ENCODE results near the gene APOBEC3G.
A peak's percentile ranks its signal among the peaks of the same experiment; 100 is the strongest.

Gene APOBEC3G

DNA sequence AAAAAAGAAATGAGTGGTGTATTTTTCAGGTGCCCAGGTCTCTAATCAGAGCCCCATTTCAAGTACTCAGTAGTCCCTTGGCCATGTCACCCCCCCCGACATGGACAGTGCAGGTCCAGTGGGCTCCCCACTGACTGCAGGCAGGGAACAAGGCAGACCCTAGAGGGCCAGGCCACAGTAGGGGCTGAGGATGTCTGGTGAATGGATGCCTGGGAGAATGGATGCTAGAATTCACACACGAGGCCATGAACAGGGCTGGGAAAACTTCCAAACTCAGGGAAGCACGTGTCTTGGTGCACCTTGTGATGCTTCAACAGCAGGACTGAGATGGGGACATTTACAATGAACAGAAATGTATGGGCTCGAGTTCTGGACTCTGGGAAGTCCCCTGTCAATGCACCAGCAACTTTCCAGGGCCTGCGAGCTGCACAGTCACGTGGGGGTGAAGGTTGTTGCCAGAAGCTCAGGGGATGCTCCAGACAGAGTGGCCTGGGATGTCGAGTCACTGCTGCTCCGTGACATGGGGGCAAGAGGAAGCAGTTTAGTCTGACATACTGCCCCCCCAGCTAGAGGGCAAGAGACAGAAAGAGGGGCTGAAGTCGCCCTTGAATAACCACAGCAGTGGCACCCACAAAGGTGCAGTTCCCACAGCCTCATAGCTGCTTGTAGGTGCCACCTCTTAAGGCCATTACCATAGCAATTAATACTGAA, 3.1 kb downstream of the APOBEC3G start:
- Histone ChIP-seq H3K23ac (ENCODE audit: low read depth, low read length, poor library complexity) (no peak overlapping the region), H3K14ac (ENCODE audit: low read length) (no peak overlapping the region), H3K4me3 (ENCODE audit: low read length in 2 of 2) (no peak overlapping the region), H3K36me3 (replicated peaks in 1 of 2; ENCODE audit: control insufficient read depth in 2 of 2, insufficient read depth in 2 of 2, low read length in 2 of 2) (no peaks in the 10 kb centered on the region), H2BK15ac (ENCODE audit: low read length) (no peak overlapping the region), H3K4me1 (ENCODE audit: control insufficient read depth in 2 of 2, insufficient read depth in 1 of 2, low read depth in 1 of 2, low read length in 2 of 2) (peaks cover 0 to 4% of the 10 kb centered on the region in 2 donors), H3K4ac (ENCODE audit: low read length) (no peak overlapping the region), H3K9ac (ENCODE audit: low read depth, low read length, poor library complexity) (peak overlapping the region; percentile 81), H4K91ac (ENCODE audit: low read depth, low read length, poor library complexity) (no peak overlapping the region), H4K8ac (ENCODE audit: low read depth, low read length) (no peak overlapping the region), H2BK120ac (ENCODE audit: low read depth, low read length) (no peak overlapping the region), H3K27ac (replicated peaks; ENCODE audit: low read length) (no peak overlapping the region), H2AK5ac (ENCODE audit: low read depth, low read length) (no peak overlapping the region), H3K18ac (ENCODE audit: low read length) (no peak overlapping the region), H2AFZ (ENCODE audit: low read length) (no peak overlapping the region), H2BK5ac (ENCODE audit: low read length) (no peak overlapping the region), H3K9me3 (replicated peaks in 1 of 2; ENCODE audit: control insufficient read depth in 2 of 2, insufficient read depth in 1 of 2, low read depth in 1 of 2, low read length in 2 of 2) (no peaks in the 10 kb centered on the region), H2BK12ac (ENCODE audit: low read length) (no peak overlapping the region), H3K27me3 (ENCODE audit: control insufficient read depth in 3 of 3, insufficient read depth in 3 of 3, low read depth in 1 of 3, low read length in 3 of 3) (peaks cover 0 to 16% (median 0%) of the 10 kb centered on the region in 3 experiments), H3K79me1 (ENCODE audit: low read depth, low read length) (peaks cover 2% of the 10 kb centered on the region), H3K4me2 (ENCODE audit: insufficient read depth, low read length, poor library complexity, severe bottlenecking) (no peak overlapping the region)
- WGBS, 2 donors (ENCODE audit: extremely low coverage in 2 of 2, insufficient read length in 2 of 2, insufficient replicate concordance in 1 of 2) = no CpG with 5 or more reads among the region's 9 CpGs
- DNase-seq (ENCODE audit: low spot score) = no peak

DNA sequence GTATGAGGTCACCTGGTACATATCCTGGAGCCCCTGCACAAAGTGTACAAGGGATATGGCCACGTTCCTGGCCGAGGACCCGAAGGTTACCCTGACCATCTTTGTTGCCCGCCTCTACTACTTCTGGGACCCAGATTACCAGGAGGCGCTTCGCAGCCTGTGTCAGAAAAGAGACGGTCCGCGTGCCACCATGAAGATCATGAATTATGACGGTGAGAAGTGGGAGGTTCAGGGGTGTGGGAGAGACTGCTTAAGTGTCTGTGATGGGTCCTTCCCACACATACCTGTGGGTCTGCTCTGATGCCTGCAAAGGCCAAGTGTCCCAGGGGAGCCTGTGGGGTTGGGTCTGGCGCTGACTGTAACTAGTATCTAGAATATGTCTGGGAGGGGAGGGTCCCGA, 3.9 kb downstream of the APOBEC3G start:
- H3K23ac ChIP-seq (ENCODE audit: low read depth, low read length, poor library complexity) = no peak overlapping the region
- no peak overlapping the region for H3K4me2 ChIP-seq (ENCODE audit: insufficient read depth, low read length, poor library complexity, severe bottlenecking)
- no peak overlapping the region for H3K4ac ChIP-seq (ENCODE audit: low read length)
- H2BK12ac ChIP-seq (ENCODE audit: low read length) = no peak overlapping the region
- no peaks in the 10 kb centered on the region for H3K36me3 ChIP-seq (replicated peaks in 1 of 2; ENCODE audit: control insufficient read depth in 2 of 2, insufficient read depth in 2 of 2, low read length in 2 of 2)
- no peak overlapping the region for H3K14ac ChIP-seq (ENCODE audit: low read length)
- no peaks in the 10 kb centered on the region for H3K9me3 ChIP-seq (replicated peaks in 1 of 2; ENCODE audit: control insufficient read depth in 2 of 2, insufficient read depth in 1 of 2, low read depth in 1 of 2, low read length in 2 of 2)
- H2BK15ac ChIP-seq (ENCODE audit: low read length) = no peak overlapping the region
- H2AFZ ChIP-seq (ENCODE audit: low read length) = no peak overlapping the region
- H3K4me3 ChIP-seq (ENCODE audit: low read length in 2 of 2) = no peak overlapping the region
- H3K27me3 ChIP-seq (ENCODE audit: control insufficient read depth in 3 of 3, insufficient read depth in 3 of 3, low read depth in 1 of 3, low read length in 3 of 3) = peaks cover 0 to 16% (median 0%) of the 10 kb centered on the region in 3 experiments
- no peak overlapping the region for H3K18ac ChIP-seq (ENCODE audit: low read length)
- no peak overlapping the region for H4K91ac ChIP-seq (ENCODE audit: low read depth, low read length, poor library complexity)
- H3K9ac ChIP-seq (ENCODE audit: low read depth, low read length, poor library complexity) = no peak overlapping the region
- WGBS, 2 donors (ENCODE audit: extremely low coverage in 2 of 2, insufficient read length in 2 of 2, insufficient replicate concordance in 1 of 2) = no CpG with 5 or more reads among the region's 12 CpGs
- H2AK5ac ChIP-seq (ENCODE audit: low read depth, low read length) = no peak overlapping the region
- H3K79me1 ChIP-seq (ENCODE audit: low read depth, low read length) = peaks cover 2% of the 10 kb centered on the region
- no peak overlapping the region for H3K27ac ChIP-seq (replicated peaks; ENCODE audit: low read length)
- no peak for DNase-seq (ENCODE audit: low spot score)
- H4K8ac ChIP-seq (ENCODE audit: low read depth, low read length) = no peak overlapping the region
- H3K4me1 ChIP-seq (ENCODE audit: control insufficient read depth in 2 of 2, insufficient read depth in 1 of 2, low read depth in 1 of 2, low read length in 2 of 2) = peaks cover 0 to 4% of the 10 kb centered on the region in 2 donors
- peak overlapping the region; percentile 68 for H2BK5ac ChIP-seq (ENCODE audit: low read length)
- no peak overlapping the region for H2BK120ac ChIP-seq (ENCODE audit: low read depth, low read length)

DNA sequence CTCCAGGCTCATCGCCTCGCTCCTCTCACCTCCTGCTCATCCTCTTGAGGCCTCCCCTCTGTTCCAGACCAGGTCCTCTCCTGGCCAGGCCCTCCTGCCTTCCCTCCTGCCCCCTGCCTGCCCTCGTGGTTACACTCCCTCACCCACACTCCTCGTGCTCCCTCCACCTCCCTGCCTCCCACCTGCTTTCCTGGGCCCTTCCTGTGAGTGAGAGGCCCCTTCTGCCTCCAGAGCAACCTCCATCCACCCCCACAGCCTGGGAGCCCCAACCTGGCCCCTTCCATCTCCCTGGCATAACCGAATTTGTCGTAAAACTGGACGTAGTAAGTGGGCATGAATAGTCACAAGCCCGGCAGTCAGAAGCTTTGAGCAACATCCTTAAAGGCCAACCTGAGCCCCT, 4.5 kb downstream of the APOBEC3G start:
- no CpG with 5 or more reads among the region's 8 CpGs for WGBS, 2 donors (ENCODE audit: extremely low coverage in 2 of 2, insufficient read length in 2 of 2, insufficient replicate concordance in 1 of 2)

DNA sequence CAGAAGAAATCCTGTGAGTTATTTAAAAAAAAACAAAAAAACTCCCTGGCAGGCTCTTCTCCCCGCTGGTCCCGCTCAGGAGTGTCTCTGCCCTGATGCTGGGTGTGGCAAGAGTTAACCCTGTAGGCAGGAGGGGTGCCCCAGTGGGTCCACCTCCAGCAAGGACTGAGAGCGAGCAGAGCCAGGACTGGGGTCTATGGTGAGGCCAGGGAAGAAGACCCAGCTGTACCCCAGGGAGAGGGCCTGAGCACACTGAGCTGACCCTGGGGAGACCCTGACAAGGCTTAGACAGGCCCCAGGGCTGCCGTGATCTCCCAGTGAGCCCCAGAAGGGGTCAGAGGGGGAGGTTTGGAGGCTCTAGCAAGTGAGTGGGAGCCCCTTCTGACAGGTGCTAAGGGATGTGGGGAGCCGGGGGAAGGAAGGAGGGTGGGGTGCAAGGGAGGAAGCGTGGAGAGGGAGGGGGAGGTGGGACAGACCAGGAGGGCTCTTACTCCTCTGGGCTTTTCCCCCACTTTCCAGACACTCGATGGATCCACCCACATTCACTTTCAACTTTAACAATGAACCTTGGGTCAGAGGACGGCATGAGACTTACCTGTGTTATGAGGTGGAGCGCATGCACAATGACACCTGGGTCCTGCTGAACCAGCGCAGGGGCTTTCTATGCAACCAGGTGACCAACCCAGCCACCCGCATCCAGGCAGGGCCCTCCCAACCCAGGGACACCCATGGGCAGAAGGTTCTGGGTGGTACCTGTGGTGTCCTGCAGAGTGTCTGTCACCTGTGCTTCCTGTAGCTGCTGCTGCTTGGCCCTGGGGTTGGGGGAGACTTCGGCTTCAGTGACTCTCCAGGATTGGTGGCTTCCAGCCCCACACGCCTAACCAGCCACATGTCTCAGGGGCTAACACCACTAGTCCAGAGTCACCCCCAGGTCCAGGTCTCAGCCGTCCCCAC, 6.4 kb downstream of the APOBEC3G start:
- no peak overlapping the region for H3K9ac ChIP-seq (ENCODE audit: low read depth, low read length, poor library complexity)
- no peak overlapping the region for H3K4me2 ChIP-seq (ENCODE audit: insufficient read depth, low read length, poor library complexity, severe bottlenecking)
- H2AK5ac ChIP-seq (ENCODE audit: low read depth, low read length) = peak overlapping the region; percentile 56
- H3K4ac ChIP-seq (ENCODE audit: low read length) = no peak overlapping the region
- no peak overlapping the region for H4K91ac ChIP-seq (ENCODE audit: low read depth, low read length, poor library complexity)
- H3K9me3 ChIP-seq (replicated peaks in 1 of 2; ENCODE audit: control insufficient read depth in 2 of 2, insufficient read depth in 1 of 2, low read depth in 1 of 2, low read length in 2 of 2) = no peaks in the 10 kb centered on the region
- peak overlapping the region; percentile 41 for H2BK12ac ChIP-seq (ENCODE audit: low read length)
- H2BK5ac ChIP-seq (ENCODE audit: low read length) = no peak overlapping the region
- no peak for DNase-seq (ENCODE audit: low spot score)
- H2BK15ac ChIP-seq (ENCODE audit: low read length) = peak overlapping the region; percentile 92
- no peak overlapping the region for H3K23ac ChIP-seq (ENCODE audit: low read depth, low read length, poor library complexity)
- peaks cover 6 to 12% of the 10 kb centered on the region in 2 donors for H3K4me1 ChIP-seq (ENCODE audit: control insufficient read depth in 2 of 2, insufficient read depth in 1 of 2, low read depth in 1 of 2, low read length in 2 of 2)
- WGBS, 2 donors (ENCODE audit: extremely low coverage in 2 of 2, insufficient read length in 2 of 2, insufficient replicate concordance in 1 of 2) = no CpG with 5 or more reads among the region's 14 CpGs
- H2AFZ ChIP-seq (ENCODE audit: low read length) = no peak overlapping the region
- H3K14ac ChIP-seq (ENCODE audit: low read length) = peak overlapping the region; percentile 38
- H2BK120ac ChIP-seq (ENCODE audit: low read depth, low read length) = no peak overlapping the region
- peak overlapping the region; percentile 87 for H3K18ac ChIP-seq (ENCODE audit: low read length)
- H3K27me3 ChIP-seq (ENCODE audit: control insufficient read depth in 3 of 3, insufficient read depth in 3 of 3, low read depth in 1 of 3, low read length in 3 of 3) = peaks cover 0 to 20% (median 0%) of the 10 kb centered on the region in 3 experiments
- H3K27ac ChIP-seq (replicated peaks; ENCODE audit: low read length) = no peak overlapping the region
- no peaks in the 10 kb centered on the region for H3K79me1 ChIP-seq (ENCODE audit: low read depth, low read length)
- H4K8ac ChIP-seq (ENCODE audit: low read depth, low read length) = no peak overlapping the region
- H3K36me3 ChIP-seq (replicated peaks in 1 of 2; ENCODE audit: control insufficient read depth in 2 of 2, insufficient read depth in 2 of 2, low read length in 2 of 2) = no peaks in the 10 kb centered on the region
- H3K4me3 ChIP-seq (ENCODE audit: low read length in 2 of 2) = no peak overlapping the region

More for the DNA sequence above, 4.5 kb downstream of the APOBEC3G start:
- Histone ChIP-seq H3K9me3 (replicated peaks in 1 of 2; ENCODE audit: control insufficient read depth in 2 of 2, insufficient read depth in 1 of 2, low read depth in 1 of 2, low read length in 2 of 2) (no peaks in the 10 kb centered on the region), H3K4me3 (ENCODE audit: low read length in 2 of 2) (no peak overlapping the region), H2BK5ac (ENCODE audit: low read length) (peak overlapping the region; percentile 68), H3K4me2 (ENCODE audit: insufficient read depth, low read length, poor library complexity, severe bottlenecking) (no peak overlapping the region), H3K27me3 (ENCODE audit: control insufficient read depth in 3 of 3, insufficient read depth in 3 of 3, low read depth in 1 of 3, low read length in 3 of 3) (peaks cover 0 to 20% (median 0%) of the 10 kb centered on the region in 3 experiments), H3K4me1 (ENCODE audit: control insufficient read depth in 2 of 2, insufficient read depth in 1 of 2, low read depth in 1 of 2, low read length in 2 of 2) (no peaks in the 10 kb centered on the region), H2BK12ac (ENCODE audit: low read length) (peak overlapping the region; percentile 22), H3K14ac (ENCODE audit: low read length) (no peak overlapping the region), H2AFZ (ENCODE audit: low read length) (no peak overlapping the region), H2BK120ac (ENCODE audit: low read depth, low read length) (no peak overlapping the region), H3K79me1 (ENCODE audit: low read depth, low read length) (peaks cover 2% of the 10 kb centered on the region), H4K8ac (ENCODE audit: low read depth, low read length) (peak overlapping the region; percentile 43), H3K36me3 (replicated peaks in 1 of 2; ENCODE audit: control insufficient read depth in 2 of 2, insufficient read depth in 2 of 2, low read length in 2 of 2) (no peaks in the 10 kb centered on the region), H2AK5ac (ENCODE audit: low read depth, low read length) (peak overlapping the region; percentile 98), H3K4ac (ENCODE audit: low read length) (no peak overlapping the region), H3K9ac (ENCODE audit: low read depth, low read length, poor library complexity) (no peak overlapping the region), H3K18ac (ENCODE audit: low read length) (peak overlapping the region; percentile 48), H4K91ac (ENCODE audit: low read depth, low read length, poor library complexity) (no peak overlapping the region), H3K27ac (replicated peaks; ENCODE audit: low read length) (no peak overlapping the region), H3K23ac (ENCODE audit: low read depth, low read length, poor library complexity) (peak overlapping the region; percentile 73), H2BK15ac (ENCODE audit: low read length) (no peak overlapping the region)
- no peak for DNase-seq (ENCODE audit: low spot score)
